Activated CD4-positive, alpha-beta T cell treated with anti-CD3 and anti-CD28 coated beads, Interleukin-2, amount 10 ng/mL, durations not matched to agents 7 days and 5 days (primary cell): ENCODE measurements around the gene OSTM1. TPM values are rescaled to one million over a fixed set of nuclear protein-coding genes. Genes with fewer than 3 reads are reported as not detected.

Experiments used
- CTCF ChIA-PET: fragments of 350-600 bp; sonication (Branson Sonifier 250); formaldehyde crosslinking; loops from one replicate; lab custom pipeline; 2021; ENCODE audit warnings: antibody characterized with exemption; lab: Charles Lee
- POLR2A ChIA-PET: fragments of 350-600 bp; sonication (Branson Sonifier 250); formaldehyde crosslinking; loops from one replicate; lab custom pipeline; 2021; ENCODE audit warnings: antibody characterized with exemption; lab: Charles Lee
- DNase-seq: peaks from one replicate; pipeline ENCODE4 v3.0.0-alpha.2; 2020
- H3K27ac Mint-ChIP-seq: one replicate; pipeline ENCODE4 v1.8.0; 2021; ENCODE audit warnings: mild to moderate bottlenecking, moderate library complexity, mixed read lengths
- H3K27me3 Mint-ChIP-seq: one replicate; pipeline ENCODE4 v1.8.0; 2021; ENCODE audit warnings: mixed read lengths
- H3K36me3 Mint-ChIP-seq: one replicate; pipeline ENCODE4 v1.8.0; 2021; ENCODE audit warnings: low read depth, mixed read lengths
- H3K4me1 Mint-ChIP-seq: one replicate; pipeline ENCODE4 v1.8.0; 2021; ENCODE audit warnings: mixed read lengths
- H3K4me3 Mint-ChIP-seq: one replicate; pipeline ENCODE4 v1.8.0; 2021; ENCODE audit warnings: mild to moderate bottlenecking, moderate library complexity, mixed read lengths
- H3K9me3 Mint-ChIP-seq: one replicate; pipeline ENCODE4 v1.8.0; 2021; ENCODE audit warnings: mixed read lengths
- total RNA-seq, 2 experiments: library from RNA; stranded (reverse); gene quantifications; one replicate each; pipeline ENCODE4 v1.2.3, GENCODE V29; 2021

Gene OSTM1
- total RNA-seq, 2 experiments from 2014 or later = 25.7 to 28.2 TPM

GRCh38 chr6:108115598-108116058 lies 41.1 kb upstream of the OSTM1 start:
- Mint-ChIP-seq H3K27me3 (peaks cover 88% of the 10 kb centered on the region), H3K4me3 (peak overlapping the region; percentile 65), H3K36me3 (peaks cover 2% of the 10 kb centered on the region), H3K27ac (peak overlapping the region; percentile 47), H3K4me1 (peaks cover 42% of the 10 kb centered on the region), H3K9me3 (no peaks in the 10 kb centered on the region)
- no peak for DNase-seq
- ChIA-PET CTCF (interaction anchor here (0.6 to 1.8 kb wide), 4 partner anchors 49 to 409 kb away, joined by 3 to 7 read pairs (median 4); partner anchors contain the start of gene NR2E1), POLR2A (no interaction called here)

DNA sequence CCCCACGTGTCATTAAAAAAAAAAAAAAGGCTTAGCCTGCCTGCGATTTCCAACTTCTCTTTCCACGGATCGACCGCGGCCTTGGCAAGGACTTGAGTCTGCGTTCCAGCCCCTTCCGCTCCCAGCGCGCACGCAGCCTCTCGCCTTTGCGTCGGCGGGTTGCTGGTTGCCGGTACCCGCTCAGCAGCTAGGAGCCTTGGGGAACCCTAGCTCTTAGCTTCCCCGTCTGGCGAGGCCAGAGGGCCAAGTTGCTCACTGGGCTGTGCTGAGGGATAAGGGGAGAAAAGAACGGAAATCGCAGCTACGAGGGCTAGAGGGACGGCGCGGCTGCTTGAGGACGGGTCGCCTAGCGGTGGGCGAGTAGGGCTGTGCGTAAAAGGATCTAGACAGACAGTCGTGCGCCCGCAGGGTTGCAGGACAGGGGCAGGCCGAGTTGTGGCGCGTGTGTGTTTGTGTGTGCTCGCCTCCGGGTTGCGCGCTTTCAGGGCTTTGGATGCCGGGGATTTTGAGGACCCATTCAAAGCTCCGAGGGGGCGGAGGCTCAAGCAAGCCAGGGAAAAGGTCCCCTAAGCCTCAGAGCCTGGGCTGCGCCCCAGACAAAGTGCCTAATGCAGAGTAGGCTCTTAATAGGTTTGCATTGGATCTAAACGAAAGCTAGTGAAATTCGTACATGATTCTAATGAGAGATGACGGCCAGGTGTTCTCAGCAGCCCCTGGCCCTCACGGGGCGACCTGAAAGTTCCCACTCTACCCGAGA lies 40.5 kb upstream of the OSTM1 start:
- H3K27me3 Mint-ChIP-seq = peaks cover 86% of the 10 kb centered on the region
- peak overlapping the region; percentile 65 for H3K4me3 Mint-ChIP-seq
- ChIA-PET CTCF (interaction anchor here (0.6 to 1.8 kb wide), 6 partner anchors 32 to 409 kb away, joined by 3 to 7 read pairs (median 4); partner anchors contain the start of gene NR2E1), POLR2A (no interaction called here)
- H3K9me3 Mint-ChIP-seq = no peaks in the 10 kb centered on the region
- no peak overlapping the region for H3K27ac Mint-ChIP-seq
- H3K36me3 Mint-ChIP-seq = peaks cover 2% of the 10 kb centered on the region
- peaks cover 42% of the 10 kb centered on the region for H3K4me1 Mint-ChIP-seq
- DNase-seq = peak; percentile 35

DNA sequence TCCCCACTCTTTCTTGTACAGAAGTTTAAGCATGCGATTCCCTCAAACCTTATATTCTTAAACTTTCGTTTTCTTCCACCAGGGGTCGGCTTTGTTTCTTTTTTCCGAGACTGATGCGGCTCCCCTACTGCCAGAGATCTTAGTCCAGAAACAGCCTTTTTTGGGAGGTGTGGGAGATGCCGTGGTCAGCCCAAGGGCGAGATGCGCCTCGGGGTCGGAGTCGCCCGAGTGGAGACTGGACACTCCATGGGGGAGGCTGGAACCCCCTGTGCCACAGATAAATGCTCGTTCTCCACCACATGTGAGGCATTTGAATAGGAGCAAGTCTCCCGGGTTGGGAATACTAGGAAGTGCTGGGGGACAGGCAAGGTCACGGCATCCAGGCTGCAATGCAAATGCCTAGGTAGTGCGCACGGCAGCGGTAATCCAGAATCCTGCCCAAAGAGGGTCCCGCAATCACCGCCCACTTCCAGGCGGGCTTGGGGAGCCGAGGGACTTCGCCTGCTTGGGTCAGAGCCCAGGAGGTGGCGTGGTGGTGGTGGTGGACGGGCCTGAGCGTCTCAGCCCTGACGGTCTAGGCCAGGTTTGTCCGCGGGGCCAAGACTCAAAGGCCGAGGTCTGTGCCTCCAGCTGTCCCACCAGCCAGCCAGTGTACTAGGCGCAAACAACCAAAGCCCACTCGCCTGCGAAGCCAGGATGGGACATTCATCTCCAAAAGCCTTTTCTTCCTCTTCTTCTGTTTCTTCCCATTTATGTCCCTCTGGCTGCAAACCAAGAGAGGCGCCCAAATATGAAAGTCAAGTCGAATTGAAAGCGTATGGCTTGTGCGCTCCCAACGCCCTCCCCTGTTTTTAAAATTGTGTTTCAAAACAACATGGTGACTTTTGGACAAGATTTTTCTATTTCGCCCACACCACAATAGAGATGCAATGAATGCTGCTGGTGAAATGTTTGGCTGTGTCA lies 39.3 kb upstream of the OSTM1 start:
- H3K4me3 Mint-ChIP-seq = peak overlapping the region; percentile 57
- no peaks in the 10 kb centered on the region for H3K9me3 Mint-ChIP-seq
- ChIA-PET CTCF (interaction anchor here (1.3 to 1.8 kb wide), 2 partner anchors 51 to 63 kb away, joined by 3 to 7 read pairs; partner anchors contain the start of gene NR2E1), POLR2A (no interaction called here)
- peak; percentile 51 for DNase-seq
- H3K27ac Mint-ChIP-seq = no peak overlapping the region
- H3K36me3 Mint-ChIP-seq = peaks cover 2% of the 10 kb centered on the region
- H3K4me1 Mint-ChIP-seq = peaks cover 36% of the 10 kb centered on the region
- H3K27me3 Mint-ChIP-seq = peaks cover 87% of the 10 kb centered on the region

GRCh38 chr6:108108374-108108773 lies 33.8 kb upstream of the OSTM1 start:
- H3K4me1 Mint-ChIP-seq = peaks cover 1% of the 10 kb centered on the region
- ChIA-PET CTCF (interaction anchor here (0.8 to 1.0 kb wide), 2 partner anchors 10 to 384 kb away, joined by 3 read pairs; no protein-coding TSS in a partner anchor), POLR2A (no interaction called here)
- H3K4me3 Mint-ChIP-seq = no peak overlapping the region
- H3K9me3 Mint-ChIP-seq = no peaks in the 10 kb centered on the region
- peaks cover 53% of the 10 kb centered on the region for H3K27me3 Mint-ChIP-seq
- no peak for DNase-seq
- no peaks in the 10 kb centered on the region for H3K36me3 Mint-ChIP-seq
- H3K27ac Mint-ChIP-seq = no peak overlapping the region

- Mint-ChIP-seq H3K4me3 (no peak overlapping the region), H3K27me3 (peaks cover 46% of the 10 kb centered on the region), H3K9me3 (no peaks in the 10 kb centered on the region), H3K27ac (no peak overlapping the region), H3K36me3 (no peaks in the 10 kb centered on the region), H3K4me1 (no peaks in the 10 kb centered on the region)
- no peak for DNase-seq
- POLR2A ChIA-PET = no interaction called here
- CTCF ChIA-PET = no interaction called here
Measured at GRCh38 chr6:108107102-108107501, 32.6 kb upstream of the OSTM1 start.

DNA sequence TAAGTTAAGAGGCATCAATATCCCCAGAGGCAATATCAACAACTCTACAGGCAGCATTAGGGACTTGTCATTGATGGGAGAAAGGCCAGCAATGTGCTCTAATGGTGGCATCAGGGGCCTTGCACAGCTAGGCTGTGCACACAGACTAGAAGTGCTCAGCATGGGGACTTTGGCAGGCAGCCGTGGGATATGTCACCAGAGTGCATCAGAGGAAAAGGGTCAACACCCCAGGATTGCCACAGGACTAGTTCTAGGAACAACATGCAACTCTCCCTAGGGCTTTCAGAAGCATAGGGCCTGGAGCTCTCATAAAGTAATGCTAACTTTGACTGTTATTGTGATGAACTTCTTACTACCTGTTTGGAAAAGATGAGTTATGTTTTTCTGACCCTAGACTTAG lies 32.2 kb upstream of the OSTM1 start:
- DNase-seq = no peak
- ChIA-PET CTCF (no interaction called here), POLR2A (no interaction called here)
- Mint-ChIP-seq H3K27ac (no peak overlapping the region), H3K4me1 (no peaks in the 10 kb centered on the region), H3K4me3 (no peak overlapping the region), H3K27me3 (peaks cover 44% of the 10 kb centered on the region), H3K36me3 (no peaks in the 10 kb centered on the region), H3K9me3 (no peaks in the 10 kb centered on the region)

- ChIA-PET POLR2A (no interaction called here), CTCF (no interaction called here)
- Mint-ChIP-seq H3K27me3 (peaks cover 43% of the 10 kb centered on the region), H3K9me3 (no peaks in the 10 kb centered on the region), H3K36me3 (no peaks in the 10 kb centered on the region), H3K4me1 (no peaks in the 10 kb centered on the region), H3K27ac (no peak overlapping the region), H3K4me3 (no peak overlapping the region)
- DNase-seq = no peak
Measured at GRCh38 chr6:108106261-108106660, 31.7 kb upstream of the OSTM1 start.

DNA sequence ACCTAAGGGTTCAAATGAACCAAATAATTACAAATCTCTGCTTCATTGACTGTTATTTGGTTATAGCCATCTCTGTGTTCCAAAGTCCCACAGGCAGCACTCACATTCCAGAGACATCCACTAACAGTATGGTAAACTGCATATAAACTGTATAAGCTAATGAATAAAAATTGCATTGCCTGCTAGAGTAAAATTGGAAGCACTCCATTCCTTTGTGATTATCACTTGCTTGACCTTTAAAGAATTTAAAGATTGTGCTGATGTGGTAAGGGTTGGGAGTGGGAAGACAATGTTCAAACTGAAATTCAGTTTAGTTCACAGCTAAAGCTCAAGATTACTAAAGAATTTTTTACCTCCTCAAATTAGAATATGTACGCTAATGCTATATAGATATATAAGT lies 31.0 kb upstream of the OSTM1 start:
- Mint-ChIP-seq H3K36me3 (no peaks in the 10 kb centered on the region), H3K4me3 (no peak overlapping the region), H3K4me1 (no peaks in the 10 kb centered on the region), H3K9me3 (no peaks in the 10 kb centered on the region), H3K27me3 (peaks cover 41% of the 10 kb centered on the region), H3K27ac (no peak overlapping the region)
- DNase-seq = no peak
- CTCF ChIA-PET = no interaction called here
- POLR2A ChIA-PET = no interaction called here

GRCh38 chr6:108102965-108103364 lies 28.4 kb upstream of the OSTM1 start:
- CTCF ChIA-PET = interaction anchor here (1.0 kb wide), 1 partner anchor 31 kb away, joined by 3 read pairs; no protein-coding TSS in a partner anchor
- POLR2A ChIA-PET = no interaction called here
- no peak for DNase-seq

DNA sequence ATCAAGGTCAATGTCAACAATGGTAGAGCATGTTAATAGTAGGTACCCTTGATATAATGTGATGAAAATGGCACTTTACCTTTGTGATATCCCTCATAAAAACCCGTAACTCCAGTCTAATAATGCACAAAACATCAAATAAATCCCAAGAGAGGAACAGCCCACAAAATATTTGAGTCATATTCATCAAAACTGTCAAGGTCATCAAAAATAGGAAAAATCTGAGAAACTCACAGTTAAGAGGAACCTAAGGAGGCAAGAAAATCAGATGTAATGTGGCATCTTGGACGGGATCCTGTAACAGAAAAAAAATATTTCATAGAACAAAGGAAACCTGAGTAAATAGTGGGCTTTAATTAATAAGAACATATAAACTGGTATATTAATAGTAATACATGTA lies 25.5 kb upstream of the OSTM1 start:
- H3K27ac Mint-ChIP-seq = no peak overlapping the region
- no peak overlapping the region for H3K4me3 Mint-ChIP-seq
- no peaks in the 10 kb centered on the region for H3K4me1 Mint-ChIP-seq
- H3K9me3 Mint-ChIP-seq = no peaks in the 10 kb centered on the region
- CTCF ChIA-PET = no interaction called here
- no peak for DNase-seq
- POLR2A ChIA-PET = no interaction called here
- H3K27me3 Mint-ChIP-seq = peaks cover 27% of the 10 kb centered on the region
- no peaks in the 10 kb centered on the region for H3K36me3 Mint-ChIP-seq

More at GRCh38 chr6:108102965-108103364, 28.4 kb upstream of the OSTM1 start:
- Mint-ChIP-seq H3K27me3 (peaks cover 30% of the 10 kb centered on the region), H3K4me3 (no peak overlapping the region), H3K27ac (no peak overlapping the region), H3K36me3 (no peaks in the 10 kb centered on the region), H3K4me1 (no peaks in the 10 kb centered on the region), H3K9me3 (no peaks in the 10 kb centered on the region)

DNA sequence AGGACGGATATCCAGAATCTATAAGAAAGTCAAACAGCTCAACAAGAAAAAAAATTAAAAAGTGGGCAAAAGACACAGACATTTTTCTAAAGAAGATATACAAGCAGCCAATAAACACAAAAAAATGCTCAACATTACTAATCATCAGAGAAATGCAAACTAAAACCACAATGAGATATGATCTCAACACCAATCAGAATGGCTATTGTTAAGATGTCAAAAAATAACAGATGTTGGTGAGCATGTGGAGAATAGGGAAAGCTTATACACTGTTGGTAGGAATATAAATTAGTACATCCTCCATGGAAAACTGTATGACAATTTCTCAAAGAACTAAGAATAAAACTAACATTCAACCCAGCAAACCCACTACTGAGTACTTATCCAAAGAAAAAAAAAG lies 23.3 kb upstream of the OSTM1 start:
- ChIA-PET POLR2A (no interaction called here), CTCF (no interaction called here)
- Mint-ChIP-seq H3K27ac (no peak overlapping the region), H3K27me3 (peaks cover 24% of the 10 kb centered on the region), H3K4me1 (no peaks in the 10 kb centered on the region), H3K36me3 (no peaks in the 10 kb centered on the region), H3K9me3 (no peaks in the 10 kb centered on the region), H3K4me3 (no peak overlapping the region)
- DNase-seq = no peak

DNA sequence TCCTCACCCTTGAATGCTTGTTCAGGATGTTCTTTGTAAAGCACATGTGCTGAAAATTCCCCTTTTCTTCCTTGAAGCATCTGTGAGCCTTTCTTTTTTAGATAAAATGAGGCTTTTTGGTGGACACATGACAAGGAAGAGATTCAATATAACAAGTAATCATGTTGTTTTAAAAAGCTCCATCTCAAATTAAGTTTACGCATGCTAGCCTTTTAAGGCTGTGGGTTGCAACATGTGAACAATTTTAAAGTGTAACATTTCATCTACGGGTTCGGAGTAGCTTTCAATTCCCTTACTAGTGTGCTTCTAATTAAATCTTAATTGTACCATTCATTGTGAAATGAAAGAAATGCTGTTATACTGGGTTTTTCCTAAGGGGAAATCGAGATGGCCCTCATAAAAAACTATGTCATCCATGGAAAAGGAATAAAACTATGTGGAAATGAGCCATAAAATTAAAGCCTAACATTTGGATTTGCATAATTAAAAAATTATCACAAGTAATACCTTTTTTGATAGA lies 19.3 kb upstream of the OSTM1 start:
- H3K4me3 Mint-ChIP-seq = no peak overlapping the region
- no peaks in the 10 kb centered on the region for H3K9me3 Mint-ChIP-seq
- ChIA-PET POLR2A (no interaction called here), CTCF (no interaction called here)
- H3K27me3 Mint-ChIP-seq = peaks cover 21% of the 10 kb centered on the region
- H3K36me3 Mint-ChIP-seq = no peaks in the 10 kb centered on the region
- H3K27ac Mint-ChIP-seq = no peak overlapping the region
- DNase-seq = no peak
- no peaks in the 10 kb centered on the region for H3K4me1 Mint-ChIP-seq
